Measurements from ENCODE around the gene ATP8A2.

- TF ChIP-seq EZH2 (IDR thresholded peaks at IDR 0.05), result no peak
- no peak for TF ChIP-seq CTCF (IDR thresholded peaks at IDR 0.05)
Observed at GRCh38 chr13:25971047-25971446, 599.3 kb downstream of the ATP8A2 start.

Data from neural progenitor cell (in vitro differentiated cells).